Glutamatergic neuron (in vitro differentiated cells): Measurements from ENCODE around the gene P2RX4. TPM values are rescaled to one million over a fixed set of nuclear protein-coding genes. Genes with fewer than 3 reads are reported as not detected.
"Not testable (repeated sequence)": the region's sequence is repeated elsewhere in the genome, so short reads cannot be mapped to it uniquely, and the experiment has no call there.

Experiments
- DNase-seq: peaks from one replicate; pipeline ENCODE4 v3.0.0; 2022
- H3K27ac Mint-ChIP-seq: one replicate; pipeline ENCODE4 v1.8.0; 2020; ENCODE audit warnings: mild to moderate bottlenecking, mixed read lengths, inconsistent platforms; ENCODE audit not compliant: unreplicated experiment
- H3K27me3 Mint-ChIP-seq: one replicate; pipeline ENCODE4 v1.8.0; 2020; ENCODE audit warnings: mild to moderate bottlenecking, moderate library complexity, mixed read lengths, inconsistent platforms; ENCODE audit not compliant: unreplicated experiment
- H3K36me3 Mint-ChIP-seq: one replicate; pipeline ENCODE4 v1.8.0; 2020; ENCODE audit warnings: mild to moderate bottlenecking, mixed read lengths, inconsistent platforms; ENCODE audit not compliant: unreplicated experiment
- H3K4me1 Mint-ChIP-seq: one replicate; pipeline ENCODE4 v1.8.0; 2020; ENCODE audit warnings: mild to moderate bottlenecking, low read depth, mixed read lengths, inconsistent platforms; ENCODE audit not compliant: unreplicated experiment
- H3K4me3 Mint-ChIP-seq: one replicate; pipeline ENCODE4 v1.8.0; 2020; ENCODE audit warnings: mild to moderate bottlenecking, mixed read lengths, inconsistent platforms; ENCODE audit not compliant: unreplicated experiment
- H3K9me3 Mint-ChIP-seq: one replicate; pipeline ENCODE4 v1.8.0; 2020; ENCODE audit warnings: mild to moderate bottlenecking, moderate library complexity, mixed read lengths, inconsistent platforms; ENCODE audit not compliant: unreplicated experiment
- CTCF ChIP-seq: fragments of 200-600 bp; sonication (generic); IDR thresholded peaks from one replicate; pipeline ENCODE4 v1.5.0; 2021; ENCODE audit not compliant: partially characterized antibody, unreplicated experiment
- long read RNA-seq: library from polyadenylated mRNA; unstranded; transcript quantifications from one replicate; pipeline ENCODE4 v2.0.0, GENCODE V29; 2020; ENCODE audit not compliant: unreplicated experiment
- total RNA-seq: library from RNA; stranded (reverse); fragmentation: NEBNext Ultra II Directional; extraction: Animal tissue kit (Norgen Biotek cat#: 25700); gene quantifications from one replicate; pipeline ENCODE4 v1.2.1, GENCODE V29; 2021; ENCODE audit not compliant: unreplicated experiment

The P2RX4 gene
- 3.7 TPM for total RNA-seq
- long read RNA-seq, partial matches to known transcripts: 0 of 1 reads
- long read RNA-seq, other reads (novel, unspliced or antisense): 0 of 1 reads

- peaks cover 1% of the 10 kb centered on the region for H3K4me1 Mint-ChIP-seq
- H3K36me3 Mint-ChIP-seq: peaks cover 2% of the 10 kb centered on the region
- peaks cover 9% of the 10 kb centered on the region for H3K27me3 Mint-ChIP-seq
- DNase-seq: peak; percentile 85
- peaks cover 3% of the 10 kb centered on the region for H3K9me3 Mint-ChIP-seq
- no peak for TF ChIP-seq CTCF
- H3K27ac Mint-ChIP-seq: no peak within 1 kb of the TSS
- peak within 1 kb of the TSS; percentile 87 for H3K4me3 Mint-ChIP-seq
Observed at GRCh38 chr12:121209624-121210572, at the start of gene P2RX4. P2RX4 (plus strand) TSS chr12:121210129; CDS start chr12:121210165, 36 bp downstream.

- Mint-ChIP-seq H3K27me3 (peaks cover 4% of the 10 kb centered on the region), H3K27ac (no peak overlapping the region), H3K9me3 (peaks cover 4% of the 10 kb centered on the region), H3K4me1 (no peaks in the 10 kb centered on the region), H3K36me3 (peaks cover 2% of the 10 kb centered on the region), H3K4me3 (no peak overlapping the region)
- TF ChIP-seq CTCF: no peak
- no peak for DNase-seq
Observed at GRCh38 chr12:121162384-121162783, 47.5 kb upstream of the P2RX4 start.

GRCh38 chr12:121162985-121163384 lies 46.9 kb upstream of the P2RX4 start:
- no peak overlapping the region for H3K4me3 Mint-ChIP-seq

GRCh38 chr12:121164839-121165238 lies 45.1 kb upstream of the P2RX4 start:
- H3K36me3 Mint-ChIP-seq, H3K4me3 Mint-ChIP-seq, H3K27me3 Mint-ChIP-seq, H3K9me3 Mint-ChIP-seq, H3K27ac Mint-ChIP-seq, H3K4me1 Mint-ChIP-seq, DNase-seq: not testable (repeated sequence)

More at GRCh38 chr12:121162985-121163384, 46.9 kb upstream of the P2RX4 start:
- Mint-ChIP-seq H3K27ac (no peak overlapping the region), H3K9me3 (peaks cover 2% of the 10 kb centered on the region), H3K36me3 (no peaks in the 10 kb centered on the region), H3K27me3 (peaks cover 4% of the 10 kb centered on the region), H3K4me1 (no peaks in the 10 kb centered on the region)
- DNase-seq: no peak
- no peak for TF ChIP-seq CTCF

GRCh38 chr12:121165316-121165715 lies 44.6 kb upstream of the P2RX4 start:
- H3K4me3 Mint-ChIP-seq: no peak overlapping the region
- no peak for TF ChIP-seq CTCF
- no peak for DNase-seq
- H3K4me1 Mint-ChIP-seq: no peaks in the 10 kb centered on the region
- H3K27ac Mint-ChIP-seq: no peak overlapping the region
- H3K27me3 Mint-ChIP-seq: peaks cover 4% of the 10 kb centered on the region
- no peaks in the 10 kb centered on the region for H3K36me3 Mint-ChIP-seq
- H3K9me3 Mint-ChIP-seq: no peaks in the 10 kb centered on the region
